HepG2 (cell line): Measurements from ENCODE around the gene DTYMK. TPM values are rescaled to one million over a fixed set of nuclear protein-coding genes. Genes with fewer than 3 reads are reported as not detected.

Experiments
- ATAC-seq: fragments of 200-7000 bp; cut with Tn5 transposase; 3 replicates; pipeline ENCODE4 v1.9.1; 2020; ENCODE audit warnings: mild to moderate bottlenecking, moderate library complexity
- BruUV-seq: library from RNA; stranded (reverse); fragments of 400-500 nt; replicated peaks from 2 replicates; lab custom pipeline; 2021; lab: Mats Ljungman, UMichigan
- CTCF ChIA-PET: fragments of 300-600 bp; formaldehyde crosslinking; extraction: SDS; loops from one replicate; lab custom pipeline; 2021; ENCODE audit warnings: low total read pairs, inconsistent platforms, low intra/inter-chr PET ratio; lab: Yijun Ruan, JAX
- POLR2A ChIA-PET: fragments of 350-600 bp; sonication (Branson Sonifier 250); formaldehyde crosslinking; loops from one replicate; lab custom pipeline; 2020; ENCODE audit warnings: antibody characterized with exemption, inconsistent platforms; lab: Yijun Ruan, JAX
- DNase-seq: peaks from one replicate; pipeline ENCODE4 v3.0.0-alpha.2; 2015; ENCODE audit warnings: low spot score
- FAIRE-seq: peaks from 3 replicates; lab custom pipeline; 2011; peaks lifted over from hg19 to GRCh38; lab: Jason Lieb, UNC
- H2AFZ ChIP-seq: one replicate; pipeline ENCODE4 v1.6.1; 2011; ENCODE audit warnings: low read length, inconsistent platforms
- H3K27ac ChIP-seq: fragments of 300-600 bp; 3 replicates; pipeline ENCODE4 v1.8.0; 2011; ENCODE audit warnings: mixed run types, mild to moderate bottlenecking, mixed read lengths, low read length, inconsistent platforms; ENCODE audit not compliant: insufficient read depth; ENCODE audit errors: extremely low read length
- H3K27me3 ChIP-seq, 2 experiments: fragments of 200-600 bp in 1 of 2; 2 replicates in 1 of 2; 3 replicates in 1 of 2; pipeline versions ENCODE4 v1.6.0 to v1.8.0; 2011; ENCODE audit warnings: low read length in 2 of 2, mild to moderate bottlenecking in 2 of 2, moderate library complexity in 2 of 2, inconsistent platforms in 1 of 2; ENCODE audit not compliant: insufficient read depth in 2 of 2, control insufficient read depth in 1 of 2
- H3K36me3 ChIP-seq, 2 experiments: fragments of 200-600 bp in 1 of 2; replicated peaks in 1 of 2; 2 replicates in 1 of 2; 3 replicates in 1 of 2; pipeline versions ENCODE4 v1.5.1 to v1.8.0; 2011; ENCODE audit warnings: low read length in 2 of 2, inconsistent platforms in 1 of 2; ENCODE audit not compliant: insufficient read depth in 2 of 2, control insufficient read depth in 1 of 2
- H3K4me1 ChIP-seq: 2 replicates; pipeline ENCODE4 v1.5.1; 2012; ENCODE audit warnings: low read length, inconsistent platforms; ENCODE audit not compliant: insufficient read depth
- H3K4me2 ChIP-seq: 2 replicates; pipeline ENCODE4 v1.6.0; 2011; ENCODE audit warnings: low read depth, low read length, inconsistent platforms
- H3K4me3 ChIP-seq, 3 experiments: fragments of 200-600 bp in 1 of 3; sonication (generic), shearing (Covaris generic) in 1 of 3; replicated peaks in 1 of 3; 2 replicates each; pipeline ENCODE4 v1.5.1; 2011 to 2016; ENCODE audit warnings: low read length in 3 of 3, inconsistent platforms in 2 of 3, low read depth in 2 of 3, mild to moderate bottlenecking in 2 of 3, control low read depth in 1 of 3, mixed read lengths in 1 of 3; ENCODE audit not compliant: insufficient read depth in 1 of 3
- H3K79me2 ChIP-seq: one replicate; pipeline ENCODE4 v1.6.1; 2011; ENCODE audit warnings: low read length, inconsistent platforms; ENCODE audit not compliant: insufficient read depth
- H3K9ac ChIP-seq: 2 replicates; pipeline ENCODE4 v1.6.0; 2011; ENCODE audit warnings: mild to moderate bottlenecking, low read depth, low read length, inconsistent platforms; ENCODE audit not compliant: insufficient read depth
- H3K9me3 ChIP-seq: 2 replicates; pipeline ENCODE4 v1.5.1; 2012; ENCODE audit warnings: mild to moderate bottlenecking, low read length
- H4K20me1 ChIP-seq: 2 replicates; pipeline ENCODE4 v1.6.0; 2011; ENCODE audit warnings: inconsistent platforms, mild to moderate bottlenecking, low read length, moderate library complexity; ENCODE audit not compliant: insufficient read depth
- AGO2 ChIP-seq: fragments of 200-400 bp; formaldehyde crosslinking; optimal IDR thresholded peaks from 2 replicates; pipeline ENCODE3; 2017; ENCODE audit warnings: mild to moderate bottlenecking, low read depth, low read length, moderate library complexity
- AKAP8 ChIP-seq: sonication (generic); formaldehyde crosslinking; IDR thresholded peaks from 2 replicates; pipeline ENCODE4 v1.5.1; 2020; ENCODE audit warnings: mild to moderate bottlenecking, missing genetic modification reagents
- GRHL1 ChIP-seq: sonication (generic); formaldehyde crosslinking; conservative IDR thresholded peaks from 2 replicates; pipeline ENCODE4 v1.8.0; 2022; ENCODE audit warnings: missing genetic modification reagents
- MTERF4 ChIP-seq: sonication (generic); formaldehyde crosslinking; IDR thresholded peaks from 2 replicates; pipeline ENCODE4 v1.8.0; 2023; ENCODE audit warnings: mild to moderate bottlenecking, missing genetic modification reagents
- POLR2A ChIP-seq, 2 experiments: IDR thresholded peaks; 2 replicates each; pipeline ENCODE4 v1.6.1; 2011; ENCODE audit warnings: low read depth in 2 of 2, low read length in 2 of 2, mild to moderate bottlenecking in 1 of 2, moderate library complexity in 1 of 2; ENCODE audit not compliant: insufficient read depth in 1 of 2
- RBM22 ChIP-seq: fragments of 200-400 bp; formaldehyde crosslinking; optimal IDR thresholded peaks from 2 replicates; pipeline ENCODE3; 2017; ENCODE audit warnings: mild to moderate bottlenecking, low read length, moderate library complexity
- ZC3H13 ChIP-seq: sonication (generic); formaldehyde crosslinking; IDR thresholded peaks from 2 replicates; pipeline ENCODE4 v1.8.1; 2023; ENCODE audit warnings: mild to moderate bottlenecking, missing genetic modification reagents, moderate library complexity
- ZNF33A ChIP-seq: sonication (generic); formaldehyde crosslinking; IDR thresholded peaks from 2 replicates; pipeline ENCODE4 v1.5.1; 2020; ENCODE audit warnings: missing genetic modification reagents, mild to moderate bottlenecking, moderate library complexity, borderline replicate concordance
- ZNF441 ChIP-seq: sonication (generic); formaldehyde crosslinking; IDR thresholded peaks from 2 replicates; pipeline ENCODE4 v1.7.0; 2021; ENCODE audit warnings: missing genetic modification reagents, borderline replicate concordance
- ZNF616 ChIP-seq: sonication (generic); formaldehyde crosslinking; IDR thresholded peaks from 2 replicates; pipeline ENCODE4 v1.5.0; 2020; ENCODE audit warnings: low read depth, mild to moderate bottlenecking, missing genetic modification reagents
- ZNF746 ChIP-seq: sonication (generic); formaldehyde crosslinking; IDR thresholded peaks from 2 replicates; pipeline ENCODE4 v1.8.0; 2022; ENCODE audit warnings: mild to moderate bottlenecking, missing genetic modification reagents
- ZNF773 ChIP-seq: sonication (generic); formaldehyde crosslinking; IDR thresholded peaks from 2 replicates; pipeline ENCODE4 v1.4.0; 2020; ENCODE audit warnings: missing genetic modification reagents, borderline replicate concordance
- ZSCAN12 ChIP-seq: sonication (generic); formaldehyde crosslinking; IDR thresholded peaks from 2 replicates; pipeline ENCODE4 v1.9.0; 2021; ENCODE audit warnings: mild to moderate bottlenecking, missing genetic modification reagents
- WGBS: methylation state at CpG from one replicate; pipeline ENCODE4 v1.1.6; 2017; ENCODE audit warnings: low lambda C conversion rate; 5-methylcytosine and 5-hydroxymethylcytosine counted together
- in situ Hi-C: cut with HindIII; loops from 2 replicates; pipeline ENCODE4 v1.10.0; 2017; ENCODE audit warnings: low pct_unique_long_range_greater_than_20kb; ENCODE audit not compliant: extremely low pct_ligation_motif_present
- intact Hi-C: fragments of 100-400 bp; cut with micrococcal nuclease; formaldehyde crosslinking; loops from one replicate; pipeline ENCODE4 v1.10.0; 2022; ENCODE audit not compliant: unreplicated experiment
- polyA plus RNA-seq, 8 experiments: library from polyadenylated mRNA; depleted of rRNA in 3 of 8; stranded (reverse) in 7 of 8; unstranded in 1 of 8; fragments of >200 nt; fragmentation: Illumina TruSeq in 4 of 8; extraction: Trizol in 4 of 8; gene quantifications; 2 replicates each; pipeline versions ENCODE4 v1.2.1 to v1.2.3, GENCODE V29; 2011 to 2016; ENCODE audit warnings: low read depth in 4 of 8, missing spikeins in 1 of 8, mixed read lengths in 1 of 8; ENCODE audit not compliant: insufficient read depth in 1 of 8
- total RNA-seq, 5 experiments: library from RNA; depleted of rRNA; stranded (reverse); fragments of >200 nt; fragmentation: Illumina TruSeq; extraction: Trizol; gene quantifications; 2 replicates each; pipeline ENCODE4 v1.2.3, GENCODE V29; 2016; ENCODE audit warnings: low read depth in 1 of 5
- TF ChIP-seq, protein P1 (sequence below): sonication (generic); formaldehyde crosslinking; IDR thresholded peaks from 2 replicates; pipeline ENCODE4 v1.5.1; 2020; ENCODE audit warnings: mild to moderate bottlenecking, moderate library complexity, missing genetic modification reagents

Gene DTYMK
- total and polyA plus RNA-seq, 2 of the 13 experiments (the other 11 are each of a cell fraction or from before 2014, with no cell fraction given), result 57.5 to 134 TPM

DNA sequence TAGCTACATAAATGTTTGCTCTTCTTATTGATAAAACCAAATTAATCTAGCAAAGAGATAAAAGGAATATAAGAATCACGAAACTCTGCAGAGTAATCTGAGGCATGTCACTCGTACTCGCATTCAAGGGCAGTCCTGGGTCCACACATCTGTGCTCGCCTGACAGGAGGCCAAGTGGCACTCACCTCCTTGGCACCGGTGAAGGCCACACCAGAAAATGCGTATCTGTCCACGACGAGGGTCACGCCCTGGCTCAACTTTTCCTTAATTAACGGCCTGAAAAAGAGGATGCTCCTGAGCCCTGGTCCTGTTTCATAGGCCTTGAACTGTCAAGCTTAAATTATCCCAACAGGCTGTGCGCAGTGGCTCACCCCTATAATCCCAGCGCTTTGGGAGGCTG lies 6.6 kb downstream of the DTYMK start:
- no peak overlapping the region for H2AFZ ChIP-seq
- WGBS, result 98% methylated on average over 12 of the region's 12 CpGs
- peaks cover 11% of the 10 kb centered on the region for H3K79me2 ChIP-seq
- FAIRE-seq, result no peak
- TF ChIP-seq POLR2A (IDR thresholded peaks at IDR 0.05; ENCODE audit: insufficient read depth in 1 of 2, low read depth in 2 of 2, low read length in 2 of 2) (peak in 1 of 2 experiments; percentile 36; a peak in 1 of 4 replicates), ZNF33A (no peak), RBM22 (no peak), ZC3H13 (CRISPR knock-in tag) (0 out of 2 replicates have a peak, but pooled peaks have one; percentile 35), ZNF441 (CRISPR knock-in tag) (no peak), ZNF616 (no peak)
- H4K20me1 ChIP-seq, result no peaks in the 10 kb centered on the region
- in situ Hi-C loops (no loop called here), intact Hi-C loops (no loop called here)
- no peaks in the 10 kb centered on the region for H3K27me3 ChIP-seq
- H3K4me2 ChIP-seq, result no peak overlapping the region
- no peaks in the 10 kb centered on the region for H3K9me3 ChIP-seq
- peaks cover 5% of the 10 kb centered on the region for H3K4me1 ChIP-seq
- peaks cover 34 to 82% of the 10 kb centered on the region in 2 experiments for H3K36me3 ChIP-seq
- no peak for ATAC-seq
- CTCF ChIA-PET, result no interaction called here
- H3K4me3 ChIP-seq, result no peak overlapping the region
- no peak overlapping the region for H3K9ac ChIP-seq
- no TSS peak for BruUV-seq
- no peak for DNase-seq
- H3K27ac ChIP-seq, result no peak overlapping the region
- POLR2A ChIA-PET, result interaction anchor here (1.6 kb wide), 1 partner anchor 21 kb away, joined by 3 read pairs; no protein-coding TSS in a partner anchor

GRCh38 chr2:241678784-241679540 lies 7.7 kb downstream of the DTYMK start:
- peaks cover 33 to 78% of the 10 kb centered on the region in 2 experiments for H3K36me3 ChIP-seq
- ChIA-PET POLR2A (interaction anchor here (1.6 to 2.8 kb wide), 2 partner anchors 8 to 23 kb away, joined by 3 to 13 read pairs; partner anchors contain the start of gene DTYMK), CTCF (no interaction called here)
- no peak overlapping the region for H3K9ac ChIP-seq
- H3K9me3 ChIP-seq, result no peaks in the 10 kb centered on the region
- FAIRE-seq (no peak), DNase-seq (no peak), ATAC-seq (no peak)
- no TSS peak for BruUV-seq
- H3K4me1 ChIP-seq, result no peaks in the 10 kb centered on the region
- in situ Hi-C loops, result no loop called here
- H2AFZ ChIP-seq, result no peak overlapping the region
- no peak overlapping the region for H3K4me3 ChIP-seq
- intact Hi-C loops, result no loop called here
- H3K4me2 ChIP-seq, result no peak overlapping the region
- WGBS, result 99% methylated on average over 21 of the region's 22 CpGs
- H3K79me2 ChIP-seq, result peaks cover under 1% of the 10 kb centered on the region
- no peak overlapping the region for H3K27ac ChIP-seq
- H3K27me3 ChIP-seq, result no peaks in the 10 kb centered on the region
- no peaks in the 10 kb centered on the region for H4K20me1 ChIP-seq
- TF ChIP-seq GRHL1 (CRISPR knock-in tag) (no peak), AKAP8 (CRISPR knock-in tag) (0 out of 2 replicates have a peak, but pooled peaks have one; percentile 37), AGO2 (peak; percentile 55), MTERF4 (CRISPR knock-in tag) (no peak), ZNF746 (CRISPR knock-in tag) (no peak), ZSCAN12 (no peak), ZNF773 (CRISPR knock-in tag) (no peak)
- TF ChIP-seq, protein P1, sequence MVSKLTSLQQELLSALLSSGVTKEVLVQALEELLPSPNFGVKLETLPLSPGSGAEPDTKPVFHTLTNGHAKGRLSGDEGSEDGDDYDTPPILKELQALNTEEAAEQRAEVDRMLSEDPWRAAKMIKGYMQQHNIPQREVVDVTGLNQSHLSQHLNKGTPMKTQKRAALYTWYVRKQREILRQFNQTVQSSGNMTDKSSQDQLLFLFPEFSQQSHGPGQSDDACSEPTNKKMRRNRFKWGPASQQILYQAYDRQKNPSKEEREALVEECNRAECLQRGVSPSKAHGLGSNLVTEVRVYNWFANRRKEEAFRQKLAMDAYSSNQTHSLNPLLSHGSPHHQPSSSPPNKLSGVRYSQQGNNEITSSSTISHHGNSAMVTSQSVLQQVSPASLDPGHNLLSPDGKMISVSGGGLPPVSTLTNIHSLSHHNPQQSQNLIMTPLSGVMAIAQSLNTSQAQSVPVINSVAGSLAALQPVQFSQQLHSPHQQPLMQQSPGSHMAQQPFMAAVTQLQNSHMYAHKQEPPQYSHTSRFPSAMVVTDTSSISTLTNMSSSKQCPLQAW (CRISPR knock-in tag), result no peak
